Tibial nerve (tissue), 4 donors: ENCODE data around the gene SIPA1L3.

ENCODE experiments used
- EP300 ChIP-seq, 2 donors: sonication (generic); formaldehyde crosslinking; IDR thresholded peaks; one replicate each; pipeline ENCODE4 v1.6.1; 2017; ENCODE audit warnings: antibody characterized with exemption in 2 of 2, mild to moderate bottlenecking in 1 of 2
- POLR2A ChIP-seq, 2 donors: fragments of 450-650 bp; IDR thresholded peaks; one replicate each; pipeline ENCODE4 v1.6.1; 2017; ENCODE audit warnings: antibody characterized with exemption in 2 of 2, mild to moderate bottlenecking in 2 of 2, moderate library complexity in 2 of 2
- TF ChIP-seq, protein P1 (sequence below), 5 experiments: fragments of 200-600 bp in 3 of 5; fragments of 450-650 bp in 2 of 5; sonication (generic) in 3 of 5; IDR thresholded peaks; one replicate each; pipeline ENCODE4 v1.5.1; 2016 to 2019; ENCODE audit warnings: antibody characterized with exemption in 5 of 5, mild to moderate bottlenecking in 3 of 5, moderate library complexity in 2 of 5

DNA sequence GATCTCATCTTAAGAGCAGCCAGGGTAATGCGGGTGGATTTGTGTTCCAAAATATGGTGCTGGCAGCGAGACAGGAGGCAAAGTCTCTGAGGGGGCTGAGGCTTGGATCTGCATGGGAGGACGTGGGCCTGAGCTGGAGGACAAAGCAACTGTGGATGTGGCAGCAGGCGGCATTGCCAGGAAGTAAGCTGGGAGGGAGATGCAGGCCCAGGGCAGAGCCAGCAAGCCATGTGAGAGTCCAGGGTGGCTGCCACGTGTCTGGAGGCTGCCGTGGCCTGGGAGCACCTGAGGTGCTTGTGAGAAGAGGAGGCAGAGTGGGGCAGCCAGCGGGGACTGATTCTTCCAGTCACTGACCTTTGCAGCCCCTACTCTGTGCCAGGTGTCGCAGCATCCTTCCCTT is 265.0 kb downstream of the SIPA1L3 start:
- TF ChIP-seq, protein P1, sequence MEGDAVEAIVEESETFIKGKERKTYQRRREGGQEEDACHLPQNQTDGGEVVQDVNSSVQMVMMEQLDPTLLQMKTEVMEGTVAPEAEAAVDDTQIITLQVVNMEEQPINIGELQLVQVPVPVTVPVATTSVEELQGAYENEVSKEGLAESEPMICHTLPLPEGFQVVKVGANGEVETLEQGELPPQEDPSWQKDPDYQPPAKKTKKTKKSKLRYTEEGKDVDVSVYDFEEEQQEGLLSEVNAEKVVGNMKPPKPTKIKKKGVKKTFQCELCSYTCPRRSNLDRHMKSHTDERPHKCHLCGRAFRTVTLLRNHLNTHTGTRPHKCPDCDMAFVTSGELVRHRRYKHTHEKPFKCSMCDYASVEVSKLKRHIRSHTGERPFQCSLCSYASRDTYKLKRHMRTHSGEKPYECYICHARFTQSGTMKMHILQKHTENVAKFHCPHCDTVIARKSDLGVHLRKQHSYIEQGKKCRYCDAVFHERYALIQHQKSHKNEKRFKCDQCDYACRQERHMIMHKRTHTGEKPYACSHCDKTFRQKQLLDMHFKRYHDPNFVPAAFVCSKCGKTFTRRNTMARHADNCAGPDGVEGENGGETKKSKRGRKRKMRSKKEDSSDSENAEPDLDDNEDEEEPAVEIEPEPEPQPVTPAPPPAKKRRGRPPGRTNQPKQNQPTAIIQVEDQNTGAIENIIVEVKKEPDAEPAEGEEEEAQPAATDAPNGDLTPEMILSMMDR (IDR thresholded peaks at IDR 0.05): no peak
- TF ChIP-seq POLR2A (IDR thresholded peaks at IDR 0.05): no peak
- TF ChIP-seq EP300 (IDR thresholded peaks at IDR 0.05): no peak
